HL-60/S4 (cell line): ENCODE data around the gene BCL7A.

Experiments
- in situ Hi-C: fragments of 300-500 bp; cut with MboI; formaldehyde crosslinking; loops from 2 replicates; pipeline ENCODE4 v1.14.3; 2022; ENCODE audit warnings: low sequenced_read_pairs

The BCL7A gene

DNA sequence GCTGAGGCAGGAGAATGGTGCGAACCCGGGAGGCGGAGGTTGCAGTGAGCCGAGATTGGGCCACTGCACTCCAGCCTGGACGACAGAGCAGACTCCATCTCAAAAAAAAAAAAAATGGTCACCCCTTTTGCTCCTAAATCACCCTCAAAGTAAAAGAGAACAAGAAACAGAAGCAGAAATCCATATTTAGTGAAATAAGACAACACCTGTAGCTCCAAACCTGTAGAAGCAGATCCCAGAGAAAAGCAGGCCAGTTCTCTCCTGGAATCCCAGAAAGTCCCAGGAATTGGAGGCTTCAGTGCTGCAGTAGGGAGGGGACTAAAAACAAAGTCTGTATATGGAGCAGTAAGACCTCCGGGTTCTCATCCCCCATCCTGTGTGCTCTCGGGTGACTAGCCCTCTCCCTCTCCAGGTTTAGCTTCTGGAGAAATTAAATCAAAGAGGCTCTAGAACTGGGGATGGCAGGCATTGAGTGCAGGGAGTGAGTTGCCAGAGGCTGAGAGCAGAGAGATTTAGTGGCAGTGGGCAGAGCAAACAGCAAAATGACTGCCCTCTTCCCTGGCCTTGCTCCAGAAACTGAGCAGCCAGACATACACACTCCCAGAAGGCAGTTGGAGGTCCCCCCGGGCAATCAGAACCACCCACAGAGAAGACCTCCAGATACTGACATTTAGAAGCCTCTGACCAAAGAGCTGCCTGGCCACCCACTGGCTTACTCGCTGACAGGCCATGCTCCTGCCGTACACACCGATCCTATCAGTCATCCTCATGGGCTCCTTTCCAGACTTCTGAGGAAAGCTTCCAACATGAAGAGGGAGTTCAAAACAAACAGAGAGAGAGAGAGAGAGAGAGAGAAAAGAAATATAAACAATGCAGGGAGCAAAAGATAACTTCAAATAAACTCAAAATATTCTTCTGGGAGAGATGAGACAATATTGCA lies 50.6 kb downstream of the BCL7A start:
- in situ Hi-C loops: no loop called here

- in situ Hi-C loops: no loop called here
Measured at GRCh38 chr12:122073815-122074214, 52.1 kb downstream of the BCL7A start.

GRCh38 chr12:122076743-122077495 lies 55.2 kb downstream of the BCL7A start:
- in situ Hi-C loops: no loop called here

- in situ Hi-C loops: no loop called here
Measured at GRCh38 chr12:122078141-122079032, 56.7 kb downstream of the BCL7A start, which contains the start of gene MLXIP. TSS of gene MLXIP (plus strand) at chr12:122078756. CDS start at chr12:122078854, 98 bp downstream.

DNA sequence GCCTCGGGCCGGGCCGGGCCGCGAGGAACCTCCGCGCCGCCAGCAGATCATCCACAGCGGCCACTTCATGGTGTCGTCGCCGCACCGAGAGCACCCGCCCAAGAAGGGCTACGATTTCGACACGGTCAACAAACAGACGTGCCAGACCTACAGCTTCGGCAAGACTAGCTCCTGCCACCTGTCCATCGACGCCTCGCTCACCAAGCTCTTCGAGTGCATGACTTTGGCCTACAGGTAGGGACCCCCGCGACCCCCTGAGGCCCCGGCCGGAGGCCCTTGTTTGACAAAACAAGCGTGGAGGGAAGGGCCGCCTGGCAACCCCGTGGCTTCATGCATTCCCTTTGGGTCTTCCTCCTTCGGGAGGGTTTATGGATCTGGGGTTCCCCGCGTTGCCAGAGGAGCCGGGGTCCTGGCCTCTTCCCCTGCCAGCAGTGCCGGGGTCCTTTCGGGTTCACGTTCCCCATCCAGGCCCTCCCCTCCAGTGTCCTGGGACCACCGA lies 57.4 kb downstream of the BCL7A start:
- in situ Hi-C loops: no loop called here

- in situ Hi-C loops: no loop called here
Measured at GRCh38 chr12:122079532-122080081, 57.9 kb downstream of the BCL7A start.

DNA sequence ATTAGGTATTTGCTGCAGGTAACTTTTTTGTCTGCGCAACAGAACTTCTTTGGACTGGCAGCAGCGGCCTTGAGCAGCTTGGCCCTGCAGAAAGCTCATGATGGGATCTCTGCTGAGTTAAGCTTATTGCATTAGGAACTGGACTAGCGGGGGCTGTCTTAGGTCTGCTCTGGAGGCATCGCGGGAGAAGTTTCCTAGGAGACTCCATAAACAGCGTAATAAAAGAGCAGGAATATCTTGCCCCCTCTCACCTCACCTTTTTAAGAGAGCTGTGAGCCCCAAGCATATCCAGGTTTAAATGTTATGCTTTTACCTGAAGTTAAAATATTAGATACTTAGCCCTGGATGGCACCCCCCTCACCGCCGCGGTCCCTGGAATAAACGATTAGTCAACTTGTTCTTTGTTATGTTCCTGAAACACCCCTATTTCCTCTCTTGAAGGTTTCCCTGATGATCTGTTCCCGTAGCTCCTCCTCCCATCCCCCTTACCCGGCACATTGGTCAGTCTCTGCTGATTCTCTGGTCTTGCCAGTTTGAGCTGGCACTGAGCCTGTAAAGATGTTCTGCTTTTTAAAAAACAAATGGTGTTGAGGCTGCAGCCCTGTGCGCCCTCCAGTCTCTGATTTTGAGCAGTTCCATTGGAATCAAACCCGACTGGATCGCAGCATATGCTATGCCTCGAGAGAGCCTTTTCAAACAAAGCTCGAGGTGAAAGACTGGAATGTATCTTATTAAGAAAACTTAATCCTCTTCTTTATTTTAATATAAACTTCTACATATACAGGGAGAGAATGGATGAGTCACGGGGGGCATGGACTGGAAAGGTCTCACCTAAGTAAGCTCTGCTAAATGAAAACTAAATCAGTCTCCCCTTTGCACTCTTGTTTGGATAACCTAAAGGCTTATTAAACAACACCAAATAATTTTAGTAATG lies 58.7 kb downstream of the BCL7A start:
- in situ Hi-C loops: no loop called here

- in situ Hi-C loops: no loop called here
Measured at GRCh38 chr12:122081083-122081696, 59.5 kb downstream of the BCL7A start.

DNA sequence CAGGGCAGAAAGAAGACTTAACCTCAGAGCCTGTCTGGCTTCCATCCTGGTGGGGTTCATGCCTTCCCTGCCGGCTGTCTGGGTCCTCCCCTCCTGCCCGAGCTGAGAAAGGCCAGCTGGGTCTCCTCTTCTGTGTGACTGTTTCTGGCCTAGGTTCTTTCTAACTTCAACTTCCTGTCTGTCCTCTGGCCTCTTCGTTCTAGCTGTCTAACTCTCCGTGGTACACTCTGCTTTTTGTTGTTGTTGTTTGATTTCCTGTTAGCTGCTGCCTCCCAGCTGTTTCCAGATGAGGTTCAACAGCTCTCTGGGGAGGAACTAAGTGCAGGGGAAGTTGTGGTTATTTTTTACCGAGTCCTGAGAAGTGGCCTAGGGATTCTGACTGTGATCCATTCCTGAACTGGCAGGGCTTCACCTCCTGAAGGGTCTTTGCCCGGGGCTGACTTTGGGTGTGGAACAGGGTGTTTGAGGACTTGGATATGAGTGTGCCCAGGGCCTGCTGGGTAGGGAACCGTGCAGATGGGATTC lies 60.1 kb downstream of the BCL7A start:
- in situ Hi-C loops: no loop called here

DNA sequence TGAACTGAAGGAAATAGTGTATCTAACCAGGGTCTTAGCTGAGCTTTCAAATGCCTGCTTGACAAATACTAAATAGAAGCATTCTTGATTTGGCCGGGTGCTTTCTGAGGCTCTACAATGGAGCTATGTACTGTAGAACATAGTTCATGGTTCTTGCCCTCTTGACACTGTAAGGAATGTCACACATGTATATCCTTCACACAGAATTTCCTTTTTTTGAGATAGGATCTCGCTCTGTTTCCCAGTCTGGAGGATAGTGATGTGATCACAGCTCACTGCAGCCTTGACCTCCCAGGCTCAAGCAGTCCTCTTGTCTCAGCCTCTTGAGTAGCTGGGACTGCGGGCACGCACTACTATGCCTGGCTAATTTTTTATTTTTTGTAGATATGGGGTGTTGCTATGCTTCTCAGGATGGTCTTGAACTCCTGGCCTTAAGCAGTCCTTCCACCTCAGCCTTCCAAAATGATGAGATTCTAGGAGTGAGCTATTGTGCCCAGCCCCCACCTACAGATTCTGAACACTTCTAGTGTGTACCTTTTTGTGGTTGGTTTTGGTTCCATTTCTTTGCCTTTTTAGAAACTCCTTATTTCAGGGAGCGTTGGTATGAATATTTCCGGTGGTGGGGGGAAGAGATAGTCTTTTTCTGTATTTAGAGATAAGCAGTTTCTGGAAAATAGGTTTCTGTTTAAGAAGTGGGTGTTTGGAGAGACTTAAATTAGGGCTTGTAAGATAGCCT lies 61.1 kb downstream of the BCL7A start:
- in situ Hi-C loops: no loop called here

DNA sequence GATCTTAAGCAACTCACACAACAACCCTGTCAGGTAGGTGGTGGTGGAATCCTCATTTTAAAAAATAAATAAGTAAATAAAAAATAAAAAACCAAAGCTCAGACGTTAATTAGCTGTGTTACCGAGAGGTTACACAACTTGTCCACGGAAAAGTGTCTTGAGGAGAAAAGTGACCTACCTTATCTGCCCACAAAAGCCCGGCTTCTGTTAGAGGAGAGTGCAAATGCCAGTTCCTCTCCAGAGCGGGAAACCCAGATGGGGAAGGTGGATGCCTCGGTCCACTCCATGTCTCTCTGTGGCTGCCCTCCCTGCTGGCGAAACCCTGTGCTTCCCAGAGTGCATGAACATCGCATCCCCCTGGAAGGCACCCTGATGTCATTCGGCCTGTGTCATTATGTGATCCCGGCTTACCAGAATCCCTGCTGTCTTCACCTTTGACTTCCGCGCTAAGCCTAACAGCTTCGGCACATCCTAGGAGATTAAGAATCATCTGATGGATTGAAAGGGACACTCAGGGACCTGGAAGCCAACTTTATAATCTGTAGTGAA lies 63.2 kb downstream of the BCL7A start:
- in situ Hi-C loops: no loop called here

DNA sequence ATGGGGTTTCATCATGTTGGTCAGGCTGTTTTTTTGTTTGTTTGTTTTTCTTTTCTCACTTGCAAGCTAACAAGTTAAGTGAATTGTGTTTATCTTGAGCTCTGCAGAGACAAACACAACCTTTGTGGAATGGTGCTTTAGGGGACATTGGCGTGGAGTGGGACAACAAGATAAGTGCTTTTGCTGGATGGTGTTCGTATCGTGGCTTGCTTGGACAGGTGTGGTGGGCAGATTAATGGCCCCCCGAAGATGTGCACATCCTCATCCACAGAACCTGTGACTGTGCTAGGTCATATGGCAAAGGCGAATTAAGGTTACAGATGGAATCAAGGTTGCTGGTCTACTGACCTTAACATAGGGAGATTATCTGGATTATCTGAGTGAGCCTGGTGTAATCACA lies 63.9 kb downstream of the BCL7A start:
- in situ Hi-C loops: no loop called here

DNA sequence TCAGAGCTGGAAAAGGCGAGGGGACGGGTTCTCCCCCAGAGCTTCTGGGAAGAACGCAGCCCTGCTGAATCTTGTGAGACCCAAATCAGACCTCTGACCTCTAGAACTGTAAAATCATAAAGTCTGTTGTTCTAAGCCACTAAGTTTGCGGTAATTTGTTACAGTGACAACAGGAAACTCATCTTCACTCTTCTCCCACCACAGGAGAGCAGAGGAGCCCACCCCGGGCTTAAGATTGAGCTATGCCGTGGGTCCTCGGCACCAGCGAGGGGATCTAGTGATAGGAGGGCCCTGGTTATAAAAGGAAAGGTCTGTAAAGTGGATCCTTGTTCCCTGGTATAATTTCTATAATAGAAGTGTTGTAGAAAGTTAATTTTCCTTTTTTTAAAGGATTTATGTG lies 64.4 kb downstream of the BCL7A start:
- in situ Hi-C loops: no loop called here

- in situ Hi-C loops: no loop called here
Measured at GRCh38 chr12:122086641-122087285, 65.1 kb downstream of the BCL7A start.

- in situ Hi-C loops: no loop called here
Measured at GRCh38 chr12:122087431-122088178, 65.9 kb downstream of the BCL7A start.

DNA sequence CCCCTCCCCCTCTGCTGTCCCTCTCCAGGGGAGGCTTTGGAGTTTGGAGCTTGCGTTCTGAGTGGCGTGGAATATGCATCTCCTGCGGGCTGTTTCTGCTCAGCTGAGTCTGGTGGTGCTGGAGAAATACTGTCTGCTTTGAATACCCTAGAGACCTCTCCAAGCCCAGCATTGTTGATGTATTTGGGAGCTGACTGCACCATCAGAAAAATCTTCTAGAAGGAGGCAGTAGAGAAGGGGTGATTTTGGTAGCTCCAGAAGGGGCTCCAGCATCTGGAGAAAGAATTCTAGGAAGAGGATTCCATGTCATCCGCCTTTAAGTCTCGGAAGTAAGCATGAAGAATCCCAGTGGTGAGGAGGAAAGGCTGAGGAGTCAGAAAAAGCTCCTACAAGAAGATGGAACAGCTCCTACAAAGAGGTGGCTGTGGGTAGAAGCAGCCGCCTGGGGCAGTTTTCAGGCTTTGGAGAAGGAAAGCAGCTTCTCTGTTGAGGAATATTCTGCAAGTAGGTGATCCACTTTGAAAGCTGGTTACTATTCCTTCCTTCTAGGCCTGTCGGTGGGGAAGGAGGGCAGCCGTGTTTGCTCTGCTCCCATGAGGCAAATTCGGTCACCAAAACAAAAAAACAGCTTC lies 66.6 kb downstream of the BCL7A start:
- in situ Hi-C loops: no loop called here
